H1 (cell line): Measurements from ENCODE around the gene HOXC5. TPM values are rescaled to one million over a fixed set of nuclear protein-coding genes. Genes with fewer than 3 reads are reported as not detected.

ENCODE experiments used
- CTCF ChIA-PET: fragments of 300-600 bp; sonication (Branson Sonifier 250); formaldehyde crosslinking; loops from one replicate; lab custom pipeline; 2021; ENCODE audit not compliant: partially characterized antibody; lab: Charles Lee
- POLR2A ChIA-PET: fragments of 300-600 bp; sonication (Branson Sonifier 250); formaldehyde crosslinking; loops from one replicate; lab custom pipeline; 2021; ENCODE audit warnings: inconsistent platforms; ENCODE audit not compliant: partially characterized antibody; lab: Charles Lee
- DNase-seq, 2 experiments: peaks; one replicate each; pipeline versions ENCODE4 v3.0.0 to v3.0.0-alpha.2; 2010 to 2022; ENCODE audit warnings: low spot score in 2 of 2, low read depth in 1 of 2, mixed read lengths in 1 of 2
- FAIRE-seq: peaks from 2 replicates; lab custom pipeline; 2011; peaks lifted over from hg19 to GRCh38; lab: Jason Lieb, UNC
- H2AFZ ChIP-seq: 2 replicates; pipeline ENCODE4 v1.8.1; 2012; ENCODE audit warnings: low read length, inconsistent platforms
- H2AK5ac ChIP-seq: 2 replicates; pipeline ENCODE4 v1.6.1; 2013; ENCODE audit warnings: low read depth, low read length
- H2BK120ac ChIP-seq: replicated peaks from 2 replicates; pipeline ENCODE3; 2013; ENCODE audit warnings: low read depth, low read length, inconsistent platforms
- H2BK12ac ChIP-seq: 2 replicates; pipeline ENCODE4 v1.6.1; 2013; ENCODE audit warnings: low read depth, low read length
- H2BK15ac ChIP-seq: 2 replicates; pipeline ENCODE4 v1.6.1; 2013; ENCODE audit warnings: low read length
- H2BK20ac ChIP-seq: 2 replicates; pipeline ENCODE4 v1.6.1; 2013; ENCODE audit warnings: low read length
- H2BK5ac ChIP-seq: 2 replicates; pipeline ENCODE4 v1.6.1; 2013; ENCODE audit warnings: low read depth, low read length
- H3K14ac ChIP-seq: 2 replicates; pipeline ENCODE4 v1.6.1; 2013; ENCODE audit warnings: inconsistent platforms; ENCODE audit not compliant: insufficient read length
- H3K18ac ChIP-seq: 2 replicates; pipeline ENCODE4 v1.6.1; 2013; ENCODE audit warnings: low read length; ENCODE audit errors: extremely low read depth
- H3K23ac ChIP-seq: 2 replicates; pipeline ENCODE4 v1.6.1; 2013; ENCODE audit warnings: inconsistent platforms; ENCODE audit not compliant: insufficient read length
- H3K23me2 ChIP-seq: 2 replicates; pipeline ENCODE4 v1.6.1; 2013; ENCODE audit warnings: low read depth, low read length
- H3K27ac ChIP-seq: 2 replicates; pipeline ENCODE4 v1.6.1; 2011; ENCODE audit warnings: low read depth, low read length, inconsistent platforms
- H3K27me3 ChIP-seq, 4 experiments: replicated peaks in 1 of 4; 1 replicate in 1 of 4; 2 replicates in 3 of 4; pipeline versions ENCODE4 v1.6.1 to v1.8.1; 2011 to 2013; ENCODE audit warnings: low read length in 3 of 4, mild to moderate bottlenecking in 3 of 4, inconsistent platforms in 2 of 4, mixed read lengths in 2 of 4, moderate library complexity in 1 of 4; ENCODE audit not compliant: control insufficient read depth in 3 of 4, insufficient read depth in 3 of 4; ENCODE audit errors: extremely low read depth in 1 of 4
- H3K36me3 ChIP-seq, 4 experiments: 2 replicates each; pipeline versions ENCODE4 v1.6.1 to v1.8.1; 2011 to 2013; ENCODE audit warnings: mild to moderate bottlenecking in 4 of 4, low read length in 3 of 4, moderate library complexity in 2 of 4, control low read depth in 1 of 4, inconsistent platforms in 1 of 4; ENCODE audit not compliant: insufficient read depth in 4 of 4, control insufficient read depth in 2 of 4
- H3K4ac ChIP-seq: replicated peaks from 2 replicates; pipeline ENCODE3; 2013; ENCODE audit warnings: low read length, low read depth, mixed read lengths, inconsistent platforms; ENCODE audit not compliant: insufficient read length
- H3K4me1 ChIP-seq, 4 experiments: replicated peaks in 1 of 4; 1 replicate in 1 of 4; 2 replicates in 3 of 4; pipeline versions ENCODE4 v1.6.1 to v1.8.1; 2011 to 2013; ENCODE audit warnings: low read length in 3 of 4, inconsistent platforms in 2 of 4, mixed read lengths in 1 of 4; ENCODE audit not compliant: insufficient read depth in 4 of 4, control insufficient read depth in 3 of 4
- H3K4me2 ChIP-seq, 2 experiments: 2 replicates each; pipeline versions ENCODE4 v1.6.1 to v1.8.1; 2011 to 2013; ENCODE audit warnings: low read depth in 2 of 2, low read length in 2 of 2, control low read depth in 1 of 2, inconsistent platforms in 1 of 2, mild to moderate bottlenecking in 1 of 2; ENCODE audit not compliant: insufficient read depth in 1 of 2
- H3K4me3 ChIP-seq, 4 experiments: fragments of 200-600, 300-600 bp in 1 of 4; sonication (generic), shearing (Covaris generic), sonication (Bioruptor Twin) in 1 of 4; 2 replicates each; pipeline versions ENCODE4 v1.5.1 to v1.8.1; 2011 to 2016; ENCODE audit warnings: low read length in 4 of 4, low read depth in 3 of 4, control low read depth in 2 of 4, inconsistent platforms in 2 of 4, mild to moderate bottlenecking in 2 of 4, mixed read lengths in 1 of 4, moderate library complexity in 1 of 4; ENCODE audit not compliant: insufficient read depth in 2 of 4; ENCODE audit errors: extremely low read depth in 1 of 4
- H3K56ac ChIP-seq: replicated peaks from 2 replicates; pipeline ENCODE3; 2013; ENCODE audit warnings: low read depth, mild to moderate bottlenecking, mixed read lengths, low read length, inconsistent platforms; ENCODE audit not compliant: insufficient read length
- H3K79me1 ChIP-seq: 2 replicates; pipeline ENCODE4 v1.6.1; 2013; ENCODE audit warnings: low read depth, low read length, control low read depth
- H3K79me2 ChIP-seq, 2 experiments: 2 replicates each; pipeline versions ENCODE4 v1.6.1 to v1.8.1; 2012 to 2013; ENCODE audit warnings: low read length in 2 of 2, mild to moderate bottlenecking in 2 of 2, inconsistent platforms in 1 of 2; ENCODE audit not compliant: insufficient read depth in 2 of 2, control insufficient read depth in 1 of 2
- H3K9ac ChIP-seq, 4 experiments: replicated peaks in 1 of 4; 1 replicate in 1 of 4; 2 replicates in 3 of 4; pipeline versions ENCODE4 v1.6.1 to v1.8.1; 2011 to 2013; ENCODE audit warnings: low read depth in 3 of 4, low read length in 3 of 4, control low read depth in 2 of 4, mild to moderate bottlenecking in 2 of 4, moderate library complexity in 2 of 4, inconsistent platforms in 1 of 4; ENCODE audit errors: extremely low read depth in 1 of 4
- H3K9me3 ChIP-seq, 2 experiments: 2 replicates each; pipeline versions ENCODE4 v1.6.1 to v1.8.1; 2012 to 2013; ENCODE audit warnings: mild to moderate bottlenecking in 2 of 2, moderate library complexity in 2 of 2, control low read depth in 1 of 2, inconsistent platforms in 1 of 2, low read depth in 1 of 2, low read length in 1 of 2, mixed read lengths in 1 of 2; ENCODE audit not compliant: insufficient read depth in 2 of 2
- H4K20me1 ChIP-seq, 2 experiments: replicated peaks in 1 of 2; 2 replicates each; pipeline versions ENCODE3 to v1.8.1; 2011 to 2013; ENCODE audit warnings: inconsistent platforms in 2 of 2, low read length in 2 of 2, mild to moderate bottlenecking in 1 of 2; ENCODE audit not compliant: insufficient read depth in 2 of 2, control insufficient read depth in 1 of 2
- H4K5ac ChIP-seq: 2 replicates; pipeline ENCODE4 v1.6.1; 2013; ENCODE audit warnings: low read length, low read depth, mixed read lengths, inconsistent platforms; ENCODE audit not compliant: insufficient read length
- H4K8ac ChIP-seq: 2 replicates; pipeline ENCODE4 v1.8.0; 2013; ENCODE audit warnings: mild to moderate bottlenecking, moderate library complexity, low read length, inconsistent platforms; ENCODE audit not compliant: insufficient read depth; ENCODE audit errors: extremely low read depth
- H4K91ac ChIP-seq: replicated peaks from 2 replicates; pipeline ENCODE3; 2013; ENCODE audit warnings: low read length, mixed read lengths, inconsistent platforms; ENCODE audit not compliant: insufficient read length
- POLR2A ChIP-seq, 2 experiments: IDR thresholded peaks; 1 replicate in 1 of 2; 2 replicates in 1 of 2; pipeline ENCODE4 v1.6.1; 2011; ENCODE audit warnings: low read depth in 2 of 2, low read length in 2 of 2, mild to moderate bottlenecking in 2 of 2; ENCODE audit errors: control extremely low read depth in 1 of 2
- RNF2 ChIP-seq: fragments of 200-900, 300-1000 bp; sonication (generic); IDR thresholded peaks from 2 replicates; pipeline ENCODE4 v1.7.1; 2016; ENCODE audit warnings: borderline replicate concordance, low read depth, mild to moderate bottlenecking, antibody characterized with exemption, low read length; ENCODE audit not compliant: poor library complexity, severe bottlenecking; ENCODE audit errors: missing control alignments
- SIX5 ChIP-seq: IDR thresholded peaks from 2 replicates; pipeline ENCODE4 v1.6.1; 2011; ENCODE audit warnings: mild to moderate bottlenecking, low read depth, low read length
- SP4 ChIP-seq: IDR thresholded peaks from 2 replicates; pipeline ENCODE4 v1.6.1; 2012; ENCODE audit warnings: low read length, inconsistent platforms
- WGBS, 2 experiments: shearing (Covaris generic) in 1 of 2; methylation state at CpG; one replicate each; pipeline versions ENCODE4 v1.1.6 to v1.1.7; 2013 to 2015; ENCODE audit warnings: low lambda C conversion rate in 2 of 2, mixed read lengths in 2 of 2, inconsistent platforms in 1 of 2, low coverage in 1 of 2, missing lambda C conversion rate in 1 of 2; ENCODE audit not compliant: insufficient replicate concordance in 2 of 2, insufficient coverage in 1 of 2, insufficient read length in 1 of 2; ENCODE audit errors: extremely low coverage in 1 of 2, missing lambda C conversion rate in 1 of 2; 5-methylcytosine and 5-hydroxymethylcytosine counted together
- polyA plus RNA-seq, 7 experiments: library from polyadenylated mRNA; depleted of rRNA in 3 of 7; stranded (reverse) in 5 of 7; unstranded in 2 of 7; fragments of >200 nt in 5 of 7; fragments of 200-250 nt in 2 of 7; gene quantifications; 1 replicate in 5 of 7; 2 replicates in 1 of 7; 4 replicates in 1 of 7; pipeline versions ENCODE4 v1.2.1 to v1.2.3, GENCODE V29; 2011 to 2013; ENCODE audit warnings: missing spikeins in 2 of 7, mixed read lengths in 2 of 7
- total RNA-seq: library from RNA; stranded (reverse); fragmentation: NEBNext Ultra II Directional; extraction: Animal tissue kit (Norgen Biotek cat#: 25700); gene quantifications from 2 replicates; pipeline ENCODE4 v1.2.1, GENCODE V29; 2021

HOXC5 gene
- total and polyA plus RNA-seq, 2 of the 8 experiments (the other 6 are each of a cell fraction or from before 2014, with no cell fraction given), result not detected

DNA sequence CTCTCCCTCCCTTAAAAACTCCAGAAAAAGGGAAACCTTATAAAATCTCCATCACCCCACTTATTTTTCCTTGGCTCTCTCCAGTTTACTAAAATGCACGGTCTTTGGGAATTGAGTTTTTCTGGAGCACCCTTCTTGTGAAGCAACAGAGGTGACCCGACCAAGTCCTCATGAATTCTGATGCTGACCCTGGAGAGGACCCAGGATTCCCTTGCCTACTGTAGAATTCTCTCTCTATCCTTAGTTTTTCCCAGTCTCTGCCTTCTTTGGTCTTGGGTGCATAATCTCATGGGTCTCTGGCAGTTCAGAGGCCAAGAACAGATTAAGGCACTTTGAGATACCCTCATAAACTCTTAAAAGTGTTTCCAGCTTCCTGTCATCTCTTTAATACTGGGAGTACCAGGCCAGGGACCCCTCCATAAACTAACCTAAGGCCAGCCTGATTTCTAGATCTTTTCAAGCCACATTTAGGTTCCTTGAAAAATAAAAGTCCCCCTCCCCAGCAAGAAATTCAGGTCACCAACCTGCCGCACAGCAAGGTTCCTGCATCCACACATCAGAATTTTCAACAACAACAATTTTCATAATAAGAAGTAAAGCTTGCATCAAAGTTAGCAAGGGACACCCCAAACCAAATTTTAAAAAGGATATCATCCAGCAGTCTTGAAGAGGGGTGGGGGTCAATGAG is 15.7 kb downstream of the HOXC5 start:
- WGBS, 2 experiments, result 13% methylated on average over 3 of the region's 3 CpGs; no CpG with 5 or more reads in 1 of the 2 experiments
- no peak overlapping the region for H3K56ac ChIP-seq
- H3K18ac ChIP-seq, result no peak overlapping the region
- H3K4me3 ChIP-seq, result no peak overlapping the region
- H2BK120ac ChIP-seq, result no peak overlapping the region
- H2AK5ac ChIP-seq, result no peak overlapping the region
- no peak overlapping the region for H3K4ac ChIP-seq
- H3K79me2 ChIP-seq, result no peaks in the 10 kb centered on the region
- no peak overlapping the region for H3K27ac ChIP-seq
- FAIRE-seq (no peak), DNase-seq (no peak)
- no peak overlapping the region for H4K8ac ChIP-seq
- POLR2A ChIA-PET, result no interaction called here
- H3K36me3 ChIP-seq, result peaks cover 0 to 9% (median 0%) of the 10 kb centered on the region in 4 experiments; a peak in 1 of 8 replicates
- H2BK12ac ChIP-seq, result no peak overlapping the region
- H4K20me1 ChIP-seq, result peaks cover 20 to 21% of the 10 kb centered on the region in 2 experiments
- H3K27me3 ChIP-seq, result peaks cover 97 to 100% (median 100%) of the 10 kb centered on the region in 4 experiments
- H3K23me2 ChIP-seq, result no peaks in the 10 kb centered on the region; the same call in 1 of the 2 replicates
- no peak overlapping the region for H2BK5ac ChIP-seq
- H3K14ac ChIP-seq, result no peak overlapping the region
- peaks cover 0 to 14% (median 5%) of the 10 kb centered on the region in 4 experiments; a peak in 6 of 7 replicates for H3K4me1 ChIP-seq
- CTCF ChIA-PET, result interaction anchor here (0.9 kb wide), 1 partner anchor 321 kb away, joined by 3 read pairs; no protein-coding TSS in a partner anchor
- TF ChIP-seq SP4 (no peak), RNF2 (peak; percentile 75), POLR2A (IDR thresholded peaks at IDR 0.05; ENCODE audit: control extremely low read depth in 1 of 2, low read depth in 2 of 2, low read length in 2 of 2) (no peak), SIX5 (no peak)
- no peak overlapping the region for H4K91ac ChIP-seq
- no peak overlapping the region for H3K4me2 ChIP-seq
- H4K5ac ChIP-seq, result no peak overlapping the region
- H2BK20ac ChIP-seq, result no peak overlapping the region
- no peak overlapping the region for H3K23ac ChIP-seq
- no peaks in the 10 kb centered on the region for H3K79me1 ChIP-seq
- H2BK15ac ChIP-seq, result no peak overlapping the region
- no peaks in the 10 kb centered on the region for H3K9me3 ChIP-seq
- H3K9ac ChIP-seq, result no peak overlapping the region
- H2AFZ ChIP-seq, result no peak overlapping the region
